HK-2 (cell line): ENCODE data around the gene SPC24.
"Not testable (repeated sequence)": the region's sequence is repeated elsewhere in the genome, so short reads cannot be mapped to it uniquely, and the experiment has no call there.

Experiments
- DNase-seq: peaks from one replicate; pipeline ENCODE4 v3.0.0-alpha.2; 2018; ENCODE audit not compliant: unreplicated experiment

Gene SPC24

GRCh38 chr19:11130824-11131455 lies 24.6 kb downstream of the SPC24 start:
- peak; percentile 71 for DNase-seq

- no peak for DNase-seq
Observed at GRCh38 chr19:11127905-11128304, 27.7 kb downstream of the SPC24 start.

GRCh38 chr19:11125994-11126685 lies 29.4 kb downstream of the SPC24 start:
- peak; percentile 76 for DNase-seq

DNA sequence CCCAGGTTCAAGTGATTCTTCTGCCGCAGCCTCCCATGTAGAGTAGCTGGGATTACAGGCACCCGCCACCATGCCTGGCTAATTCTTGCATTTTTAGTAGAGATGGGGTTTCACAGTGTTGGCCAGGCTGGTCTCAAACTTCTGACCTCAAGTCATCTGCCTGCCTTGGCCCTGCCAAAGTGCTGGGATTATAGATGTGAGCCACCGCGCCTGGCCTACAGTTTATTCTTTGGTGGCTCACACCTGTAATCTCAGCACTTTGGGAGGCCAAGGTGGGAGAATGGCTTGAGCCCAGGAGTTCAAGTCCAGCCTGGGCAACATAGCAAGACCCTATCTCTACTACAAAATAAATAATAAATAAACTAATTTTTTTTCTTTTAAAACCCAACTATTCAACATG lies 31.4 kb downstream of the SPC24 start:
- not testable (repeated sequence) for DNase-seq

DNA sequence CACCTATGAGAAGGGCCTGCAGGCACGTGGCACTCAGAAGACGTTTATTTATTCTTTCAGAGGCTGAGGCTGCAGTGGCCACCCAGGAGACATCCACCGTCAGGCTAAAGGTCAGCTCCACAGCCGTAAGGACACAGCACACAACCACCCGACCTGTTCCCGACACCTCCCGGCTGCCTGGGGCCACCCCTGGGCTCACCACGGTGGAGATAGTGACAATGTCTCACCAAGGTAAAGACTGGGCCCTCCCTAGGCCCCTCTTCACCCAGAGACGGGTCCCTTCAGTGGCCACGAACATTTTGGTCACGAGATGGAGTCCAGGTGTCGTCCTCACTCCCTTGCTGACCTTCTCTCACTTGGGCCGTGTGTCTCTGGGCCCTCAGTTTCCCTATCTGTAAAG lies 32.5 kb downstream of the SPC24 start:
- DNase-seq, result no peak

DNA sequence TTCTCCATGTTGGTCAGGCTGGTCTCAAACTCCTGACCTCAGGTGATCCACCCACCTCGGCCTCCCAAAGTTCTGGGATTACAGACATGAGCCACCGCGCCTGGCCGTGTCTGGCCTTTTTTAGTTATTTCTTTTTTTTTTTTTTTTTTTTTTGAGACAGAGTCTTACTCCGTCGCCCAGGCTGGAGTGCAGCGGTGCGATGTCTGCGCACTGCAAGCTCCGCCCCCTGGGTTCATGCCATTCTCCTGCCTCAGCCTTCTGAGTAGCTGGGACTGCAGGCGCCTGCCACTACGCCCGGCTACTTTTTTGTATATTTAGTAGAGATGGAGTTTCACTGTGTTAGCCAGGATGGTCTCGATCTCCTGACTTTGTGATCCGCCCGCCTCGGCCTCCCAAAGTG lies 33.6 kb downstream of the SPC24 start:
- DNase-seq, result not testable (repeated sequence)

DNA sequence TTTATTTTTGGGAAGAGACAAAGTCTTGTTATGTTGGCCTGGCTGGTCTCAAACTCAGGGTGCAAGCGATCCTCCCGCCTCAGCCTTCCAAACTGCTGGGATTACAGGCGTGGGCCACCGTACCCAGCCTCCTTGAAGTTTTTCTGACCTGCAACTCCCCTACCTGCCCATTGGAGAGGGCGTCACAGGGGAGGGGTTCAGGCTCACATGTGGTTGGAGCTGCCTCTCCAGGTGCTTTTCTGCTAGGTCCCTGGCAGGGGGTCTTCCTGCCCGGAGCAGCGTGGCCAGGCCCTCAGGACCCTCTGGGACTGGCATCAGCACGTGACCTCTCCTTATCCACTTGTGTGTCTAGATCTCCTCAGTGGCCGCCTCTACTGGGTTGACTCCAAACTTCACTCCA lies 39.1 kb downstream of the SPC24 start:
- no peak for DNase-seq

- DNase-seq, result no peak
Observed at GRCh38 chr19:11115895-11116446, 39.6 kb downstream of the SPC24 start.

DNA sequence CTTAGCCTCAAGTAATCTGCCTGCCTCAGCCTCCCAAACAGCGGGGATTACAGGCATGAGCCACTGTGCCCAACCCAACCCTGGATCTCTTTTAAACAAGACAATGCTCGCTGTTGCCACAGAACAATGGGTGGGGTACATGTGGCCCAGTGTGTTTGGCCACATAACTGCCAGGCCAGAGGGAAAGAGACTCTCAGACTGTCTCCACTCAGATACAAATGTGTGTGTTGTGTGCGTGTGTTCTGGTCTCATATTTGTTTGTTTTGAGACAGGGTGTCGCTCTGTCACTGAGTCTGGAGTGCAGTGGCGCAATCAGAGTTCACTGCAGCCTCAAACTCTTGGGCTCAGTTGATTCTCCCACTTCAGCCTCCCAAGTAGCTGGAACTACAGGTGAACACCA lies 40.5 kb downstream of the SPC24 start:
- DNase-seq, result no peak

DNA sequence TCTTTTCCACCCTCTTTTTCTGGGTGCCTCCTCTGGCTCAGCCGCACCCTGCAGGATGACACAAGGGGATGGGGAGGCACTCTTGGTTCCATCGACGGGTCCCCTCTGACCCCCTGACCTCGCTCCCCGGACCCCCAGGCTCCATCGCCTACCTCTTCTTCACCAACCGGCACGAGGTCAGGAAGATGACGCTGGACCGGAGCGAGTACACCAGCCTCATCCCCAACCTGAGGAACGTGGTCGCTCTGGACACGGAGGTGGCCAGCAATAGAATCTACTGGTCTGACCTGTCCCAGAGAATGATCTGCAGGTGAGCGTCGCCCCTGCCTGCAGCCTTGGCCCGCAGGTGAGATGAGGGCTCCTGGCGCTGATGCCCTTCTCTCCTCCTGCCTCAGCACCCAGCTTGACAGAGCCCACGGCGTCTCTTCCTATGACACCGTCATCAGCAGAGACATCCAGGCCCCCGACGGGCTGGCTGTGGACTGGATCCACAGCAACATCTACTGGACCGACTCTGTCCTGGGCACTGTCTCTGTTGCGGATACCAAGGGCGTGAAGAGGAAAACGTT lies 42.4 kb downstream of the SPC24 start:
- no peak for DNase-seq

- DNase-seq, result no peak
Observed at GRCh38 chr19:11111771-11112144, 43.8 kb downstream of the SPC24 start.

DNA sequence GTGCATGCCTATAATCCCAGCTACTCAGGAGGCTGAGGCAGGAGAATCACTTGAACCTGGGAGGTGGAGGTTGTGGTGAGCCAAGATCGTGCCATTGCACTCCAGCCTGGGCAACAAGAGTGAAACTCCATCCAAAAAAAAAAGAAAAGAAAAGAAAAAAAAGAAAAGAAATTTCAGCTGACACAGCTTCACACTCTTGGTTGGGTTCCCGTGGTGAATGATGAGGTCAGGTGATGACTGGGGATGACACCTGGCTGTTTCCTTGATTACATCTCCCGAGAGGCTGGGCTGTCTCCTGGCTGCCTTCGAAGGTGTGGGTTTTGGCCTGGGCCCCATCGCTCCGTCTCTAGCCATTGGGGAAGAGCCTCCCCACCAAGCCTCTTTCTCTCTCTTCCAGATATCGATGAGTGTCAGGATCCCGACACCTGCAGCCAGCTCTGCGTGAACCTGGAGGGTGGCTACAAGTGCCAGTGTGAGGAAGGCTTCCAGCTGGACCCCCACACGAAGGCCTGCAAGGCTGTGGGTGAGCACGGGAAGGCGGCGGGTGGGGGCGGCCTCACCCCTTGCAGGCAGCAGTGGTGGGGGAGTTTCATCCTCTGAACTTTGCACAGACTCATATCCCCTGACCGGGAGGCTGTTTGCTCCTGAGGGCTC lies 44.3 kb downstream of the SPC24 start:
- no peak for DNase-seq

DNA sequence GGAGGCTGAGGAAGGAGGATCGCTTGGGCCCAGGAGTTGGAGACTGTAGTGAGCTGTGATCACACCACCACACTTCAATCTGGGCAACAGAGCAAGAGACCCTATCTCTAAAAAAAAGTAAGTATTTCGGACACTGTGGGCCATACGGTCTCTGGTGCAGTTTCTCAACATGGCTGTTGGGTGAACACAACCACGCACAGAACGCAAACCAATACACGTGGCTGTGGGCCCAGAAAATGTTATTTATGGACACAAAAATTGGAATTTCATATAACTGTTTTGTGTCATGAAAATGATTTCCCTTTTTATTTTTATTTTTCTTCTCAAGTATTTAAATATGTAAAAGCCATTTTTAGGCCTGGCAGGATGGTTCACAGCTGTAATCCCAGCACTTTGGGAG lies 46.8 kb downstream of the SPC24 start:
- no peak for DNase-seq

- no peak for DNase-seq
Observed at GRCh38 chr19:11106477-11106876, 49.1 kb downstream of the SPC24 start.

GRCh38 chr19:11105014-11105636 lies 50.5 kb downstream of the SPC24 start:
- no peak for DNase-seq

- DNase-seq, result not testable (repeated sequence)
Observed at GRCh38 chr19:11103667-11104066, 51.9 kb downstream of the SPC24 start.

DNA sequence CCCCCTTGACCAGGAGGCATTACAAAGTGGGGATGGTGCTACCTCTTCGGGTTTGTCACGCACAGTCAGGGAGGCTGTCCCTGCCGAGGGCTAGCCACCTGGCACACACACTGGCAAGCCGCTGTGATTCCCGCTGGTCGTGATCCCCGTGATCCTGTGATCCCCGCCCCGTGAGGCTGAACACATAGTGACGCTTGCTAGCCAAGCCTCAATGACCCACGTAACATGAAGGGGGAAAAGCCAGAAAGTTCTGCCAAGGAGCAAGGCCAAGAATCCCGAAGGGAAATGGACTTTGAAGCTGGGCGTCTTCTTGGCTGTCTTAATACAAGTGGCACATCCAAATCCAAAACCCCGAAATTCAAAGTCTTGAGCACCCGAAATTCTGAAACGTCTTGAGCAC lies 52.6 kb downstream of the SPC24 start:
- DNase-seq, result no peak

DNA sequence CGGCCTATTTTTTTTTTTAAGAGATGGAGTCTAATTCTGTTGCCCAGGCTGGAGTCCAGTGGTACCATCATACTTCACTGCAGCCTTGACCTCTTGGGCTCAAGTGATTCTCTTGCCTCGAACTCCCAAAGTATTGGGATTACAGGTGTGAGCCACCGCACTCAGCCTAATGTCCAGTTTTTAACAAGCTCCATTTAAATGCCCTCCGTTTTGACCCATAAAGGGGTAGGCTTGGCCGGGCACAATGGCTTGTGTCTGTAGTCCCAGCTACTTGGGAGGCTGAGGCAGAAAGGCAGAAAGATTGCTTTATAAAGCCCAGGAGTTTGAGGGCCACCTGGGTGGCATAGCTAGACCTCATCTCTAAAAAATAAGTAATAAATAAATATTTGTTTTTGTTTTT lies 54.5 kb downstream of the SPC24 start:
- no peak for DNase-seq

DNA sequence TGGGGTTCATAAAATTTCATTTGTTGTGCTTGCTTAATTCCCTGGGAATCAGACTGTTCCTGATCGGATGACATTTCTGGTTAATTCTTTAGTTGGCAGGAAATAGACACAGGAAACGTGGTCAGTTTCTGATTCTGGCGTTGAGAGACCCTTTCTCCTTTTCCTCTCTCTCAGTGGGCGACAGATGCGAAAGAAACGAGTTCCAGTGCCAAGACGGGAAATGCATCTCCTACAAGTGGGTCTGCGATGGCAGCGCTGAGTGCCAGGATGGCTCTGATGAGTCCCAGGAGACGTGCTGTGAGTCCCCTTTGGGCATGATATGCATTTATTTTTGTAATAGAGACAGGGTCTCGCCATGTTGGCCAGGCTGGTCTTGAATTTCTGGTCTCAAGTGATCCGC lies 55.5 kb downstream of the SPC24 start:
- DNase-seq, result no peak

- DNase-seq, result no peak
Observed at GRCh38 chr19:11098861-11099260, 56.7 kb downstream of the SPC24 start.

DNA sequence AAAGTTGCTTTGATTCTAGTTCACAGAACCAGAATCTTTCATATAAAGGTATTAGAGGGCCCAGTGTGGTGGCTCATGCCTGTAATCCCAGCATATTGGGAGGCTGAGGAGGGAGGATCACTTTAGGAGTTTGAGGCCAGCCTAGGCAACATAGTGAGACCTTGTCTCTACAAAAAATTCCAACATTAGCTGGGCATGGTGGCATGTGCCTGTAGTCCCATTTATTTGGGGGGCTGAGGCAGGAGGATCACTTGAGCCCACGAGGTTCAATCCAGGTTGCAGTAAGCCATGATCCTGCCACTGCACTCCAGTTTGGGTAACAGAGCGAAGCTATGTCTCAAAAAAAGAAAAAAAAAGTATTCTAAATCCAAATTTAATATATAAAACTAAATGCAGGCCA lies 57.3 kb downstream of the SPC24 start:
- no peak for DNase-seq

GRCh38 chr19:11097367-11097766 lies 58.2 kb downstream of the SPC24 start:
- not testable (repeated sequence) for DNase-seq
